Caco-2 (cell line): ENCODE results near the gene KNDC1. TPM values are rescaled to one million over a fixed set of nuclear protein-coding genes. Genes with fewer than 3 reads are reported as not detected.

Experiments
- BruUV-seq: library from RNA; stranded (reverse); fragments of 400-500 nt; replicated peaks from 2 replicates; lab custom pipeline; 2021; lab: Mats Ljungman, UMichigan
- CTCF ChIA-PET: fragments of 300-600 bp; sonication (Branson Sonifier 250); formaldehyde crosslinking; loops from one replicate; lab custom pipeline; 2022; ENCODE audit warnings: antibody characterized with exemption; lab: Charles Lee
- POLR2A ChIA-PET: fragments of 300-600 bp; sonication (Branson Sonifier 250); formaldehyde crosslinking; loops from one replicate; lab custom pipeline; 2022; ENCODE audit warnings: antibody characterized with exemption; lab: Charles Lee
- DNase-seq, 2 experiments: peaks; one replicate each; pipeline versions ENCODE4 v3.0.0 to v3.0.0-alpha.2; 2020 to 2022
- H3K27me3 ChIP-seq: replicated peaks from 2 replicates; pipeline ENCODE4 v1.6.0; 2011; ENCODE audit warnings: low read length; ENCODE audit not compliant: control insufficient read depth, insufficient read depth
- H3K36me3 ChIP-seq: 2 replicates; pipeline ENCODE4 v1.5.1; 2011; ENCODE audit warnings: low read length; ENCODE audit not compliant: control insufficient read depth, insufficient read depth
- H3K4me1 ChIP-seq: fragments of 250-450 bp; sonication (Bioruptor Pico); 2 replicates; pipeline ENCODE4 v1.5.1; 2020; ENCODE audit warnings: mild to moderate bottlenecking
- H3K4me3 ChIP-seq: 2 replicates; pipeline ENCODE4 v1.5.1; 2011; ENCODE audit warnings: low read depth, mild to moderate bottlenecking, control low read depth, low read length
- H3K9me3 ChIP-seq: fragments of 250-450 bp; sonication (Bioruptor Pico); 2 replicates; pipeline ENCODE4 v1.5.1; 2020; ENCODE audit warnings: mild to moderate bottlenecking, moderate library complexity
- H3K27ac Mint-ChIP-seq: one replicate; pipeline ENCODE4 v1.8.0; 2022; ENCODE audit warnings: mixed read lengths; ENCODE audit not compliant: unreplicated experiment
- H3K27me3 Mint-ChIP-seq: one replicate; pipeline ENCODE4 v1.8.0; 2022; ENCODE audit warnings: mixed read lengths; ENCODE audit not compliant: insufficient read depth, unreplicated experiment
- H3K36me3 Mint-ChIP-seq: one replicate; pipeline ENCODE4 v1.8.0; 2022; ENCODE audit warnings: mild to moderate bottlenecking, mixed read lengths; ENCODE audit not compliant: insufficient read depth, unreplicated experiment
- H3K4me1 Mint-ChIP-seq: one replicate; pipeline ENCODE4 v1.8.0; 2022; ENCODE audit warnings: low read depth, mixed read lengths; ENCODE audit not compliant: unreplicated experiment
- H3K4me3 Mint-ChIP-seq: one replicate; pipeline ENCODE4 v1.8.0; 2022; ENCODE audit warnings: mild to moderate bottlenecking, moderate library complexity, mixed read lengths; ENCODE audit not compliant: unreplicated experiment
- H3K9me3 Mint-ChIP-seq: one replicate; pipeline ENCODE4 v1.8.0; 2022; ENCODE audit warnings: mixed read lengths; ENCODE audit not compliant: unreplicated experiment
- intact Hi-C: fragments of 100-400 bp; cut with micrococcal nuclease; formaldehyde crosslinking; loops from one replicate; pipeline ENCODE4 v1.10.0; 2022; ENCODE audit not compliant: unreplicated experiment
- total RNA-seq: library from RNA; stranded (reverse); gene quantifications from 2 replicates; pipeline ENCODE4 v1.2.3, GENCODE V29; 2022
- TF ChIP-seq, protein P1 (sequence below), 2 experiments: fragments of 200-600 bp in 1 of 2; IDR thresholded peaks; 1 replicate in 1 of 2; 2 replicates in 1 of 2; pipeline versions ENCODE4 v1.5.1 to v1.8.0; 2011 to 2022; ENCODE audit warnings: antibody characterized with exemption in 1 of 2, control low read depth in 1 of 2, inconsistent platforms in 1 of 2, low read depth in 1 of 2, low read length in 1 of 2, mild to moderate bottlenecking in 1 of 2, moderate library complexity in 1 of 2; ENCODE audit not compliant: insufficient read depth in 1 of 2, severe bottlenecking in 1 of 2, unreplicated experiment in 1 of 2

Gene KNDC1
- total RNA-seq, 1 experiment from 2014 or later = 3.2 TPM

DNA sequence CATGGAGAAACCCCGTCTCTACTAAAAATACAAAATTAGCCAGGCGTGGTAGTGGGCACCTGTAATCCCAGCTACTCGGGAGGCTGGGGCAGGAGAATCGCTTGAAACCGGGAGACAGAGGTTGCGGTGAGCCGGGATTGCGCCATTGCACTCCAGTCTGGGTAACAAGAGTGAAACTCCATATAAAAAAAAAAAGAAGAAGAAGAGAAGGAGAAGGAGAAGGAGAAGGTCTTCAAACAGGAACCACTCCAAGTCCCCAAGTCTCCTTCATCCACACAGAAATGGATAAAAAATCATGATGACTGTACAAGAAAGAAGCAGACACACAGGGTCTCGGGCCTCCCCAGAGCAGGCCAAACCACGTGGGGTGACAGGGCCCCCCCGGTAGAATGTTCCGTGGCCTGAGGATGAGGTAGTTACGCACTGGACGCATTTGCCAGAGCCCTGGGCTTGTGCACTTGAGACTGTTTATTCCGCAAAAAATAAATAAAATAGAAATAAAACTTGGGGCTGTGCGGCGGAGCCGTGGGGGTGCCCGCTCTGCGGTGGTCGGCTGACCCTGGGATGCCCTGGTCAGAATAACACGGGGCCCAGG lies 93.4 kb downstream of the KNDC1 start:
- CTCF ChIA-PET = no interaction called here
- Histone ChIP-seq H3K9me3 (no peaks in the 10 kb centered on the region), H3K4me1 (peaks cover 13% of the 10 kb centered on the region; the same call in 1 of the 2 replicates), H3K36me3 (no peaks in the 10 kb centered on the region), H3K4me3 (no peak overlapping the region), H3K27me3 (no peaks in the 10 kb centered on the region)
- Mint-ChIP-seq H3K36me3 (no peaks in the 10 kb centered on the region), H3K9me3 (no peaks in the 10 kb centered on the region), H3K27ac (no peak overlapping the region), H3K4me3 (no peak overlapping the region), H3K27me3 (no peaks in the 10 kb centered on the region), H3K4me1 (peaks cover 14% of the 10 kb centered on the region)
- DNase-seq = no peak
- POLR2A ChIA-PET = no interaction called here
- BruUV-seq = no TSS peak
- TF ChIP-seq, protein P1, sequence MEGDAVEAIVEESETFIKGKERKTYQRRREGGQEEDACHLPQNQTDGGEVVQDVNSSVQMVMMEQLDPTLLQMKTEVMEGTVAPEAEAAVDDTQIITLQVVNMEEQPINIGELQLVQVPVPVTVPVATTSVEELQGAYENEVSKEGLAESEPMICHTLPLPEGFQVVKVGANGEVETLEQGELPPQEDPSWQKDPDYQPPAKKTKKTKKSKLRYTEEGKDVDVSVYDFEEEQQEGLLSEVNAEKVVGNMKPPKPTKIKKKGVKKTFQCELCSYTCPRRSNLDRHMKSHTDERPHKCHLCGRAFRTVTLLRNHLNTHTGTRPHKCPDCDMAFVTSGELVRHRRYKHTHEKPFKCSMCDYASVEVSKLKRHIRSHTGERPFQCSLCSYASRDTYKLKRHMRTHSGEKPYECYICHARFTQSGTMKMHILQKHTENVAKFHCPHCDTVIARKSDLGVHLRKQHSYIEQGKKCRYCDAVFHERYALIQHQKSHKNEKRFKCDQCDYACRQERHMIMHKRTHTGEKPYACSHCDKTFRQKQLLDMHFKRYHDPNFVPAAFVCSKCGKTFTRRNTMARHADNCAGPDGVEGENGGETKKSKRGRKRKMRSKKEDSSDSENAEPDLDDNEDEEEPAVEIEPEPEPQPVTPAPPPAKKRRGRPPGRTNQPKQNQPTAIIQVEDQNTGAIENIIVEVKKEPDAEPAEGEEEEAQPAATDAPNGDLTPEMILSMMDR (IDR thresholded peaks at IDR 0.05; ENCODE audit: insufficient read depth in 1 of 2, low read depth in 1 of 2, low read length in 1 of 2, severe bottlenecking in 1 of 2, unreplicated experiment in 1 of 2) = no peak
- intact Hi-C loops = no loop called here

DNA sequence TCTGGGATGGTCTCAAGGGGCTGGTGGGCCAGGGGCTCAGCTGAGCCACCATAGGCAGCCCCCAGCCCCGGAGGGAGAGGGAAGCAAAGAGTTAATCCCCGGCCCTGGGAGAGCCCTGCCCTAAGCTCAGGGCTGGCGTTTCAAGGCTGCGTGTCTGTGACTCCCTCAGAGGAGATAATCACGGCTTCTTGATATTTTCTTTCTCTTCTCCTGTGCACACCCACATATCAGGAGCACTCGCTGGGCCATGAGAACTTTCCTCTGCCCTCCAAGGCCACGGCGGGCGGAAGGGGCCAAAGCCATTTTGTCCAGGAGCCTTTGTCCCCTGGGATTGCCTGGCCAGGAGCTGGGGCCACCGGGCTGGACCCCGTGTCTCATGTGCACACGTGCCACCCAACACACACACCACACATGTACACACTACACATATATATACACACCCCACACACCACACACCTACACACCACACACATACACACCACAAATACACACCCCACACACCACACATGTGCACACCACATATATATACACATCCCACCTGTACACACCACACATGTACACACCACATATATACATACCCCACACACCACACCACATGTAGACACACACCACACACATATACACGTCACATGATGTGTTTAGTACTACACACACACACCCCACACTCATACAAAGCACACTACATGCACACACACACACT lies 94.6 kb downstream of the KNDC1 start:
- DNase-seq = no peak
- ChIA-PET POLR2A (interaction anchor here (0.5 kb wide), 1 partner anchor 100 kb away, joined by 4 read pairs; no protein-coding TSS in a partner anchor), CTCF (interaction anchor here (4.0 kb wide), 1 partner anchor 9 kb away, joined by 37 read pairs; no protein-coding TSS in a partner anchor)
- Histone ChIP-seq H3K27me3 (no peaks in the 10 kb centered on the region), H3K9me3 (no peaks in the 10 kb centered on the region), H3K4me3 (no peak overlapping the region), H3K4me1 (peaks cover 13% of the 10 kb centered on the region; the same call in 1 of the 2 replicates), H3K36me3 (no peaks in the 10 kb centered on the region)
- Mint-ChIP-seq H3K27me3 (no peaks in the 10 kb centered on the region), H3K4me1 (peaks cover 20% of the 10 kb centered on the region), H3K36me3 (no peaks in the 10 kb centered on the region), H3K4me3 (no peak overlapping the region), H3K9me3 (no peaks in the 10 kb centered on the region), H3K27ac (no peak overlapping the region)
- no TSS peak for BruUV-seq
- TF ChIP-seq, protein P1 (IDR thresholded peaks at IDR 0.05; ENCODE audit: insufficient read depth in 1 of 2, low read depth in 1 of 2, low read length in 1 of 2, severe bottlenecking in 1 of 2, unreplicated experiment in 1 of 2) = no peak
- intact Hi-C loops = no loop called here

DNA sequence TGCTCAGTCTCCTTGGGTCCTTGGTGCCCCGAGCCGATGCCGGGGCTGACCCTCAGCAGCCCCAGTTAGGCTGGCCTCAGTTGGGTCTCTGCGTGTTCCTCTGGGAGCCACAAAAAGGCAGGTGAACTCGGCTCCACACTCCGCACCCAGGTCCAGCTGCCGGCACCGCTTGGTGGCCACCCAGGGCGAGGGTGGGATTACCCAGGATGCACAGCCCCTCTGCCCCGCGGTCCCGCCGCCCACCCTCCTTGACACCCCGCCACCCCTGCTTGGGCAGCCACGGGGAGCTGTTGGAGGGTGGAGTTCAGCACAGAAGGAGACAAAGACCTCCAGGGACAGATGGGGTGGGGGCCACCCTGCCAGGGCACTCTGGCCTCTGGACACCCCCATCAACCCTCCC lies 95.3 kb downstream of the KNDC1 start:
- TF ChIP-seq, protein P1 (IDR thresholded peaks at IDR 0.05; ENCODE audit: insufficient read depth in 1 of 2, low read depth in 1 of 2, low read length in 1 of 2, severe bottlenecking in 1 of 2, unreplicated experiment in 1 of 2) = no peak
- Histone ChIP-seq H3K4me3 (no peak overlapping the region), H3K4me1 (peaks cover 13% of the 10 kb centered on the region; the same call in 1 of the 2 replicates), H3K9me3 (no peaks in the 10 kb centered on the region), H3K36me3 (no peaks in the 10 kb centered on the region), H3K27me3 (no peaks in the 10 kb centered on the region)
- POLR2A ChIA-PET = no interaction called here
- Mint-ChIP-seq H3K4me1 (peaks cover 20% of the 10 kb centered on the region), H3K36me3 (no peaks in the 10 kb centered on the region), H3K9me3 (no peaks in the 10 kb centered on the region), H3K27ac (no peak overlapping the region), H3K27me3 (no peaks in the 10 kb centered on the region), H3K4me3 (no peak overlapping the region)
- no peak for DNase-seq
- BruUV-seq = no TSS peak
- intact Hi-C loops = no loop called here
- CTCF ChIA-PET = interaction anchor here (4.0 kb wide), 1 partner anchor 9 kb away, joined by 37 read pairs; no protein-coding TSS in a partner anchor
